ENCODE data around the gene HNRNPAB.

The HNRNPAB gene

DNA sequence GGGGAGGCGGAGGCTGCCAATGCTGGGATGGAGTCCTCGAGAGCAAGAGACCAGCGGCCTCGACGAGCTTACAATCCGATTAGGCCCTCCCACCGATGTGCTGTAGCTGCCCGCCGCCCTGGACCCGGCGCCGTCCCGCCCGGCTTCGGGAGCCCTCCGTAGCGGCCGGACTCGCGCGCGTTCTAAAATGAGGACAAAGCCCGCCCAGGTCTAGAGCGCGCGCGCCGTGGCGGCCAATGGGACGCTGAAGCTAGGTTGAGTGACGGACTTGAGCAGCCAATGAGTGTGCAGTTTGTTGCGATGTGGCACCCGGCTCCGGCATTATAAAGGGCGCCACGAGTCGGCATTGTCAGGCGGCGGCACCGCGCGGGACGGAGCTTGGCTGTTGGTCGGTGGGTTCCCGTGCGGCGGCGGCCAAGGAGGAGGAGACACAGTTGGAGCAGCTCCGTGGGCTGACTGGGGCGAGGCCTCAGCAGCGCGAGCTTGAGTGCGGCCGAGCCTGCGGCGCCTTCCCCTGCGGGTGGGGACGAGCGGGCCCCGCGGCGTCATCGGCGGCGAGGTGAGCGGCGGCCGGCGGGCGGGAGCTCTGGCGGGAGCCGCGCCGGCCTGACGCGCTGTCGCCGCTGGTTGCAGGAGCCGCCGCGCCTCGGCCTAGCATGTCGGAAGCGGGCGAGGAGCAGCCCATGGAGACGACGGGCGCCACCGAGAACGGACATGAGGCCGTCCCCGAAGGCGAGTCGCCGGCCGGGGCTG is at the start of gene HNRNPAB:
Gene HNRNPAB (plus strand): TSS at position 352 of the 753 bp plus-strand sequence. CDS start 305 bp downstream, at position 657.
- peak; percentile 72 for DNase-seq

DNA sequence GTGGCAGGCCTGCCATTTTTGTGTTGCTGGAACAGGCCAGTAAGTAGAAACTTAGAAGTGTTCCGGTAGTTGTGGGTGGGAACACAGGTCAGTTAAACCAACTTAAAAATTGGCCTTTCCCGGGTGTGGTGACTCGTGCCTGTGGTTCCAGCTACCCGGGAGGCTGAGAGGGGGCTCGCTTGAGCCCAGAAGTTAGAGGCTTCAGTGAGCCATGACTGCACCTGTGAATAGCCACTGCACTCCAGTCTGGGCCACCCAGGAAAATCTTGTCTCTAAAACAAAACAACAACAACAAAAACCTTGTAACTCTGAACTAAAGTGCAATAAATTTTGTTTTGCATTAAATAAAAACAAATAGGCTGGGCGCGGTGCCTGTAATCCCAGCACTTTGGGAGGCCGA is 49.3 kb upstream of the HNRNPAB start:
- no peak for DNase-seq

DNA sequence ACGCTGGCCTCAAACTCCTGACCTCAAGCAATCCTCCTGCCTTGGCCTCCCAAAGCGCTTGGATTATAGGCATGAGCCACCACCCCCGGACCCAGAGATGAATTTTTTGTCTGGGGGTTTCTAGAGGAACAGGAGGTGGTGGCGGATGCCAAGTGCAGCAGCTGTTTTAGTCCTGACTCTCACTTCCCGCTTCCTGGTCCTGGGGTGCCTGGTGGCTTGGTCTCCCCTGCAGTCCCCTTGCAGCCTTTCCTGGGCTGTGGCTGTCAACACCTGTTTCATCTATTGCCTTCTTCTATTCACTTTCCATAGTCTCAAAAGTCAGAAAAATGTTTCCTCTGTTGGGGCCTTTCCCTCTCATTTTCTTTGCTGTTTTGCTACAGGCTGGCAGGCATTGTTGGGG is 44.2 kb upstream of the HNRNPAB start:
- no peak for DNase-seq

- DNase-seq = no peak
Measured at GRCh38 chr5:178162481-178162880, 41.9 kb upstream of the HNRNPAB start.

DNA sequence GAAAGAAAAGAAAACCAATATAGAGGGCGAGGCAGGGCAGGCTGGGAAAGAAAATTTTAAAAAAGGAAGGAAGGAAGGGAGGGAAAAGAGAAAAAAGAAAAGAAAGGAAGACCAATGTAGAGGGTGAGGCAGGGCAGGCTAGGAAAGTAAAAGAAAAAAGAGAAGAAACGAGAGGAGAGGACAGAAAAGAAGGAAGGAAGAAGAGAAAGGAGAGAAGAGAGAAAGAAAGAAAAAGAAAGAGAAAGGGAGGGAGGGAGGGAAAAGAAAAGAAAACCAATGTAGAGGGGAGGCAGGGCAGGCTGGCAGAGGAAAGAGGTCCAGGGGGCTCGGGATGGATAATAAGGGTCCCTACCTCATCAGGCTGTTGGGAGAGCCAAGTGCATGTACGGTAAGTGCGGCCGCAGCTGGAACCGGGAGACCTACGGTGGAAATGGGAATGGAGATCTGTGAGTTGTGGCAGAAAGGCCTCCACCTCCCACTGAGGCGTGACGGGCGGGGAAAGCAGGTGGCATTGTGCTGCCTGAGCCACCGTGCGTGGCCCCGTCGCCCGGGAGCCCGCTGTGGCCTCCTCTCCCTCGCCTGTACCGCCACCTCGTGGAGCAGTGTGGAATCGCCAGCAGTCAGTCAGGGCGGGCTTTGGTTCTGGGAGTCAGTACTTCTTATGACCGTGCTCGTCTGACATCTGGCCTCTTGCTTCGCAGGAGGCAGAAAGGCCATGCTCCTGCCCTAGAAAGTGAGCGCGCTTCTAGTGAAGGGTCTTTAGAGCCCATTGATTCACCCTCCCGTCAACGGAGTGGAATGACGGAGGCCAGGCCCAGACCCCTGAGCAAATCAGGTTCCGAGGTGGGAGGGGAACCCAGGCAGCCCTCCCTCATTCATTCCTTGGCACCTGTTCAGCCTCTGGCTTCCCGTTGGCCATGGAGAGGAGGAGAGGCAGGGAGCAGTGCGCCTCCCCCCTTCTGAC is 40.3 kb upstream of the HNRNPAB start:
- DNase-seq = peak; percentile 52

DNA sequence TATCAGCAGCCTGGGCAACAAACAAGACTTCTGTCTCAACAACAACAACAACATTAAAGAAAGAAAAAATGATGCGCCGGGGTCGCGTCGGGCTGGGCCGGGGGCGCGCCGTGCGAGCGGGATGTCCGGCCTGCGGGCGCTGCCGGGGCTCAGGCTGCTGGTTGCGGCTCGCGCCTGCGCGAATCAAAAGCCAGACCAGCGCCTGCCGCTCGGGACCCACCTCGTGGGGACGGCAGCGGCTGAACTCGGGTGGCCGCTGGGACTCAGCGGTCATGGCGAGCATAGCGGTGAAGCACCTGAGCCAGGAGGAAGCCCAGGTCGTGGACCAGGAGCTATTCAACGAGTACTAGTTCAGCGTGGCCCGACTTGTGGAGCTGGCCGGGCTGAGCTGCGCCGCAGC is 38.8 kb upstream of the HNRNPAB start:
- no peak for DNase-seq

DNA sequence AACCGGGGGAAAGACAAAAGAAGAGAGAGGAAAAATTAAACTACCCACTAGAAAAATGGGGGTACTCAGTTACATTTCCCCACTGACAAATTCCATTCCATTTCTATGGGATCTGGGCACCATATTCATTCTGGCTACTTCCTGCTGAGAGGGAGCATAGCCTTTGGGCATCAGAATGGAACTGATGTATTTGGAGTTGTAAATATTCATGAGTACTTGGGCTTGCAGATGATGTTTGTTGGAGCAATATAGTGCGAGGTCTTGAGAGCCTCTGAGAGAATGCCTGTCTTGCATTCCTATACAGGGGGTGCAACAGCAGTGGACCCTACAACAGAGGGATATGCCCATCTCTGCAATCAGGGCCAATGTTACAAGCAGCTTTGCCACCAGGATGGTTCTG is 33.9 kb upstream of the HNRNPAB start:
- DNase-seq = no peak

- no peak for DNase-seq
Measured at GRCh38 chr5:178174456-178174855, 29.9 kb upstream of the HNRNPAB start.

DNA sequence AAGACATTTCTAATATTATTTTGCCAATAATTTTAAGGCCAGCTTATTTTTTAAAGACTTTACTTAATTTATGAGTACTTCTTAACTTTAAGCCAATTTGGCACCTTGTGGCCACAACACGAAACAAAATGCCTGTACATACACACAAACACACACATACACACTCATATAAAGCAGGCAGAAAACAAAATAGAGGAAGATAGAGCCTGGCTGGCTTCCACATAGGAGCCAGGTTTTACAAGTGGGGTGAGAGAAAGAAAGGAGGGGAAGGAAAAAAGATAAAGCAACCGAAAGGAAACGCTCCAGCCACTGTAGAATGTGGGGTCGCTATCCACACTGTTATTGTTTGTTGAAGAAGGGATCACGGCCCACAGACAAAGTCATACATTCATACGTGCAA is 27.5 kb upstream of the HNRNPAB start:
- DNase-seq = no peak

GRCh38 chr5:178177569-178177968 is 26.8 kb upstream of the HNRNPAB start:
- DNase-seq = no peak

DNA sequence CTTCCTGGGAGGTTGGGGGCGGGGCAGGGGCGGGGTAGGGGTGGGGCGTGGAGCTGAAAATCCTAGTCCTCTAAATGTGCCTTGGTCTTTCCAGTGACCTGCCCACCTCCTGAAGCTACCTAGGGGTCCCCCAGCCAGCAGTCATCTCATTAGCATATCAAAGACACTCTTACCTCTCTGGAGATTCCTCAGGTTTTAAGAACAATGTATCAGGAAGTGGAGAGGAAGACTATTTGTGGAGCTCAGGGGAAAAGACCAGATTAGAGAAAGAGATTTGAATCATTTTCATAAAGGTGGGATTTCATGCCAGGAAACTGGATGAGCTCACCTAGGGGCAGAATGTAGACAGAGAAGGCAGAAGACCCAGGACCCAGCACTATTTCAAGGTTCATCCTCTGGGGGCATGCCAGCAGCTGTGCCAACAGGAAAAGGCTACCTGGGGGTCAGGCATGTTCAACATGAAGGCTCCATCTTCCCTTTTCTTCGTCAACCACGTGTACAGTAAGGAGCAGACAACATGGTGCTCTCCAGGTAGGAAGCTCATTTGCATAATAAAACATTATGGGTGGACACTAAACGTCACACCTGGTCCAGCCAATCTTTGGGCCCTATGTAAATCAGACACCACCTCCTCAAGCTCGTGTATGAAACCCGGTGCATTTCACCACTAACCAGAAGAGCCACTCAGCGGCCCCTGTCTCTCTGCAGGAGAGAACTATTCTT is 24.0 kb upstream of the HNRNPAB start:
- no peak for DNase-seq

GRCh38 chr5:178182158-178182876 is 22.0 kb upstream of the HNRNPAB start:
- DNase-seq = no peak

DNA sequence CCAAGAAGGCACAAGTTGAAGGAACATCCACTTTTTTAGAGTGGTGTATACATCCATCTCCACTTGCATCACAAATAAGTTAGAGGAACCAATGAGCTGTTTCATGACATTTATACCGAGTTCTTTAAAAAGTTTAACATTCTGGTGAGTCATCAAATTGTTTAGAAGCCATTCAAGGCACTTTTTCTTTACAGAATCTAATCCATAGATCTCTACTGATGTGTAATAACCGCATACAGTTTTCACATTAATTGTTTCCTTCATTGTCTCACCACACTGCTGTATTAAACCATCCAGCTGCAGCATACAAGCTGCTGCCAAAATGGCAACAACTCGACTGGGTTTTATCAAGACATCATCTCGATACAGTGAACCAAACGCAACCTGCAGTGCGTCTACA is 17.9 kb upstream of the HNRNPAB start:
- no peak for DNase-seq

DNA sequence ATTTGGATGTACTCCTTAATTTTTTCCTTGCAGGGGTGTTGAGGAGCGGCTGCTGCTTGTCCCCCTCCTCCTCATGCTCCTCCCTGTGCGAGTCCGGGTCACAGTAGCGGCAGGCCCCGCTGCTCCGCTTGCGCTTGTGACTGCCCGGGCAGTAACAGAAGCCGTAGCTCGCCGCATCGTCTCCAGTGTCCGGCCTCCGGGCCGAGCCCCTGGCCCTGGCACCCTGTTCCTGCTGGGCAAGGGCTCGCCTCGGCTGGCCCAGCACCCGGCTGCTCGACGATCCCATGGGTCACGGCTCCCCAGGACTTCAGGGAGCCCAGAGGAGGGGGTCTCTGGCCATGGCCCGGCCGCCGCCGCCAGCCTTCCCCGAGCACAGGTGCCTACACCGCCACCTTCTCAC is 17.3 kb upstream of the HNRNPAB start, which contains the start of gene GMCL2:
Gene GMCL2 (minus strand): TSS at position 358 of the 400 bp plus-strand sequence. CDS start 72 bp downstream, at position 286.
- no peak for DNase-seq

DNA sequence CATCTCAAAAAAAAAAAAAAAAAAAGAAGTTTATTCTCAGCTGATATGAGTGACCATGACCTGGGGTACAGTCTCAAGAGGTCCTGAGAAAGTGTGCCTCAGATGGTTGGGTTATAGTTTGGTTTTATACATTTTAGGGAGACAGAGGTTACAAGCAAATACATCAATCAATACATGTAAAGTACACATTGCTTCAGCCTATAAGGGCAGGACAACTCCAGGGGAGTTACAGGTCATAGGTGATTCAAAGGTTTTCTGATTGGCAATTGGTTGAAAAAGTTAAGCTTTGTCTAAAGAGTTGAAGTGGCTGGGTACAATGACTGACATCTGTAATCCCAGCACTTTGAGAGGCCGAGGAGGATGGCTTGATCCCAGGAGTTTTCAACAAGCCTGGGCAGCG is 14.9 kb upstream of the HNRNPAB start:
- DNase-seq = no peak

DNA sequence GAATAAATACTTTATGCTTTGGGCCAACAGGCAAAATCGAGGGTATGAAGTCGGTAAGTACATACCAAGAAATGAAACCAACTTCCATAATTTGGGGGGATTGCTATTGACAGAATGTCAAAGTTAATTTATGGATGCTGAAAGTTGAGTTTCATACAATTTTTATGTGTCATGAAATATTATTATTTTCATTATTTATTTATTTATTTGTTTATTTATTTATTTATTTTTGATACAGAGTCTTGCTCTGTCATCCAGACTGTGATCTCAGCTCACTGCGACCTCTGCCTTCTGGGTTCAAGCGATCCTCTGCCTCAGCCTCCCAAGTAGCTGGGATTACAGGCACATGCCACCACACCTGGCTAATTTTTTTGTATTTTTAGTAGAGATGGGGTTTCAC is 12.7 kb upstream of the HNRNPAB start:
- no peak for DNase-seq

DNA sequence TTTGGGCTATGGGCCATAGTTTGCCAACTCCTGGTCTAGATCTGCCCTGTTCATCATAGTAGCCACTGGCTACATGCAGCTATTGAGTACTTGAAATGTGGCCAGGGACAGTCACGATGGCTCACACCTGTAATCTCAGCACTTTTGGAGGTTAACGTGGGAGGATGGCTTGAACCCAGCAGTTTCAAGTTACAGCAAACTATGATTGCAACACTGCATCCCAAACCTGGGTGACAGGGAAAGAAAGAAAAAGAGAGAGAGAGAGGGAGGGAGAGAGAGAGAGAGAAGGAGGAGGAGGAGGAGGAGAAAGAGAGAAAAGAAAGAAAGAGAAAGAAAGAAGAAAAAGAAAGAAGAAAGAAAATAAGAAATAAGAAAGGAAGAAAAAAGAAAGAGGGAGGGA is 12.1 kb upstream of the HNRNPAB start:
- no peak for DNase-seq

DNA sequence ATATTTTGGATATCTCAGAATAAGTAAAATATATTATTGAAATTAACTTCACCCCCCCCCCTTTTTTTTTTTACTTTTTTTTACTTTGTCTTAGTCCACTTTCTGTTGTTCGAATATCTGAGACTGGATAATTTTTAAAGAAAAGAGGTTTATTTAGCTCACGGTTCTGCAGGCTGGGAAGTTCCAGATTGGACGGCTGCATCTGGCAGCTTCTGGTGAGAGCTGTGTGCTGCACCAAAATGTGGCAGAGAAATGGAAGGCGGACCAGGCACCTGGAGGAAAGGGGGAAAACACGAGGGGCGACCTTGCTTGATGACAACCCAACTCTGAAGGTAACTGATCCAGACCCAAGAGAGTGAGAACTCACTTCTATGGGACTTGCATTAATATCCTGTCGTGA is 11.5 kb upstream of the HNRNPAB start:
- DNase-seq = no peak

DNA sequence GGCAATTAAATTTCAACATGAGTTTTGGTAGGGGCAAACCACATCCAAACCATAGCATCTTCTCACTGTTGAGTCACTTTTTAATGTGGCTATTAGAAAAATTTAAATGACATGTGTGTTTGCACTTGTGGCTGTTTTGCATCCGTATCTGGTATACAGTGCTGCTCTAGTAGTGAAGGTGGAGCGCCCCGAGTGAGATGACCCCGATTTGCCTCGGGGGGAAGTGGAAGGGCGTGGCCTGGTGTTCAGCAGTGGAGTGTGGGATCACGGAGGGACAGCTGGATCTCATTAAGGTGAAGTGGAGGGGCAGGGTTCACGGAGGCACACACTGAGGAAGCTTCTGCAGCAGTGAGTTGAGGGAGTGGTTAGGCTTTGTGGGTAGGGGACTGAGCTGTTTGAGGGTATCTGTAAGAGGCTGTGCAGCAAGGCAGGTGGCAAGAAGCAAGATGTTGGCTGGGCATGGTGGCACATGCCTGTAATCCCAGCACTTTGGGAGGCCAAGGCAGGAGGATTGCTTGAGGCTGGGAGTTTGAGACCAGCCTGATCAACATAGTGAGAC is 11.0 kb upstream of the HNRNPAB start:
- no peak for DNase-seq

DNA sequence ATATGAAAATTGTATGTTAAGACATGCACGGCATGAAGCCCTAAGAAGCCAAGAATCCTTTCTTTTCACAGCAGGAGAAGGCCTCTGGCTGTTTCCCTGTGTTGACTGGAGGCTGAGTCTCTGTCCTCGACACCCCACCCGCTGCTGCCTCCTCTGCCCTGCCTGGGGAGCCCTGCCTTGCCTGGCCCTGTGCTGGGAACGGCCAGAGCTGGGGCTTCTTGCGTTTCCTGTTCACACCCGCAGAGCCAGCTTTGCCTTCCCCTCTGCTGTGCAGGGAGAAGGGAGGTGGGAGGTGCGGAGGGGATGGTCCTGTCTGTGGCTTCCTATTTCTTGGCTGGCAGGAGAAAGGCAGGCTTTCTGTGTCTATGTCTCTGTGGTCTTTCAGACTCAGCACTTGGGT is 10.3 kb upstream of the HNRNPAB start:
- DNase-seq = no peak

- no peak for DNase-seq
Measured at GRCh38 chr5:178196281-178196812, 8.0 kb upstream of the HNRNPAB start.

- DNase-seq = no peak
Measured at GRCh38 chr5:178196986-178197385, 7.3 kb upstream of the HNRNPAB start.

Data from NCI-H2171 (cell line).